Activated naive CD4-positive, alpha-beta T cell treated with anti-CD3 and anti-CD28 coated beads, Interleukin-2, amount 10 ng/mL, durations not matched to agents 7 days and 5 days (primary cell): ENCODE results near the gene RGS21.

ENCODE experiments used
- CTCF ChIA-PET: fragments of 350-600 bp; sonication (Branson Sonifier 250); formaldehyde crosslinking; loops from one replicate; lab custom pipeline; 2021; ENCODE audit warnings: antibody characterized with exemption; lab: Charles Lee
- DNase-seq: peaks from one replicate; pipeline ENCODE4 v3.0.0-alpha.2; 2020
- H3K27ac Mint-ChIP-seq: one replicate; pipeline ENCODE4 v1.8.0; 2021; ENCODE audit warnings: mild to moderate bottlenecking, moderate library complexity, mixed read lengths
- H3K27me3 Mint-ChIP-seq: one replicate; pipeline ENCODE4 v1.8.0; 2021; ENCODE audit warnings: mild to moderate bottlenecking, mixed read lengths
- H3K36me3 Mint-ChIP-seq: one replicate; pipeline ENCODE4 v1.8.0; 2021; ENCODE audit warnings: mixed read lengths
- H3K4me1 Mint-ChIP-seq: one replicate; pipeline ENCODE4 v1.8.0; 2021; ENCODE audit warnings: mixed read lengths
- H3K4me3 Mint-ChIP-seq: one replicate; pipeline ENCODE4 v1.8.0; 2021; ENCODE audit warnings: mild to moderate bottlenecking, moderate library complexity, mixed read lengths
- H3K9me3 Mint-ChIP-seq: one replicate; pipeline ENCODE4 v1.8.0; 2021; ENCODE audit warnings: mixed read lengths

The RGS21 gene

GRCh38 chr1:192351550-192351949 lies 34.8 kb downstream of the RGS21 start:
- H3K36me3 Mint-ChIP-seq, result no peaks in the 10 kb centered on the region
- CTCF ChIA-PET, result no interaction called here
- no peaks in the 10 kb centered on the region for H3K4me1 Mint-ChIP-seq
- no peak overlapping the region for H3K27ac Mint-ChIP-seq
- no peaks in the 10 kb centered on the region for H3K9me3 Mint-ChIP-seq
- no peaks in the 10 kb centered on the region for H3K27me3 Mint-ChIP-seq
- DNase-seq, result no peak
- no peak overlapping the region for H3K4me3 Mint-ChIP-seq

DNA sequence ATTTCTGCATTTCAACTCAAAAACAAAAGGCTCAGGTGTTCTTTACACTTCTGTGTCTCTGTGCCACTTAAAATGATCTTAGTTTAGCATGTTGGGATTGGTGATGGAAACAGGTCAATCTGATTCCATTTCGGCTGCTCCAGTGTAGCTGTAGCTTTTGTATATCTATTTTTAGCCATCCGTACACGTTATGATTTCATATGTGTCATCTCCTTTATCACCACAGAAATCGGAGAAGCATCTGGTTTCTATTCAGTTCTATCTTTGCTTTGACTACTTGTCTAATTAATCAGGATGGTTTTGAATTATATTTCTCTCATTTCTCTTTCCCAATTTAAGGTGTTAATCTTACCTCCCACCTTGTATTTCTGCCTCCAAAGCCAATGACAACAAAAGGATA lies 41.1 kb downstream of the RGS21 start:
- no peak overlapping the region for H3K4me3 Mint-ChIP-seq
- H3K9me3 Mint-ChIP-seq, result no peaks in the 10 kb centered on the region
- no peak overlapping the region for H3K27ac Mint-ChIP-seq

DNA sequence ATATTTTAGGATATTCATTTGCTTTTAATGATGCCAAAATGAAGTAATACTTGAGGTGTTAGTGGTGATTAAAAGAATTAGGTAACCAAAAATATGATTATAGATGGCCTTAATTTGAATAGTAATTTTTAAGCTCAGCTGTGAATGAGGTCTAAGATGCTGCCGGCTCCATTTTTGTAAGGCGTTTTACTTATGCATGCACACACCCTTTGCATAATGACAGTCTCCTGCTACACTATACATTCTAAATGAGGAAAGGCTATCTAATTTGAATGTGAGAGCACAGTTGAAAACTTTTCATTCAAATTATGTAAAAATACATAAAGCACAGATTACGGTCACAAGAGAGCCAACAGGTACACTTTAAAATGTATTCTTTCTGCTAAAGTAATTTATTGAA lies 41.6 kb downstream of the RGS21 start:
- no peak for DNase-seq
- H3K36me3 Mint-ChIP-seq, result no peaks in the 10 kb centered on the region
- H3K9me3 Mint-ChIP-seq, result no peaks in the 10 kb centered on the region
- no peaks in the 10 kb centered on the region for H3K4me1 Mint-ChIP-seq
- no peaks in the 10 kb centered on the region for H3K27me3 Mint-ChIP-seq
- H3K4me3 Mint-ChIP-seq, result no peak overlapping the region
- CTCF ChIA-PET, result no interaction called here
- H3K27ac Mint-ChIP-seq, result no peak overlapping the region

More for the DNA sequence above, 41.1 kb downstream of the RGS21 start:
- DNase-seq, result no peak
- no peaks in the 10 kb centered on the region for H3K27me3 Mint-ChIP-seq
- no peaks in the 10 kb centered on the region for H3K36me3 Mint-ChIP-seq
- CTCF ChIA-PET, result no interaction called here
- no peaks in the 10 kb centered on the region for H3K4me1 Mint-ChIP-seq

- CTCF ChIA-PET, result no interaction called here
- Mint-ChIP-seq H3K27ac (no peak overlapping the region), H3K9me3 (no peaks in the 10 kb centered on the region), H3K27me3 (no peaks in the 10 kb centered on the region), H3K4me3 (no peak overlapping the region), H3K4me1 (no peaks in the 10 kb centered on the region), H3K36me3 (no peaks in the 10 kb centered on the region)
- DNase-seq, result no peak
Observed at GRCh38 chr1:192358822-192359221, 42.0 kb downstream of the RGS21 start.

DNA sequence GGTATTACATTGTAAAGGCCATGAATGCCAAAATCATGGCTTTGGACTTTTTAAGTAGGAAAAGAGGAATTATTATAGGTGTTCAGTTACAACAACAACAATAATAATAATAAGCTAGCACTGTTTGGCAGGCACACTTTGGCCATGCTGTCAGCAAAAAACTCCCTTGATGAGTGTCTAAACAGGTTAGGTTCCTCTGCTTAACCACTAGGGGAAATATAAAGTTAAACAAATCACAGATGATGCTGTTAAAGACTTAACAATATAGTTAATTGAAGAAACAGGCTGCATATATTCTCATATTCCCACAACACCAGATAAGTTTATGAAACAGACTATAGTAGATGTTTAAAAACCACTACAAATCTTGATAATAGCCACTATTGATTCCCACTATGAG lies 46.4 kb downstream of the RGS21 start:
- Mint-ChIP-seq H3K27me3 (no peaks in the 10 kb centered on the region), H3K9me3 (no peaks in the 10 kb centered on the region), H3K36me3 (no peaks in the 10 kb centered on the region), H3K4me3 (no peak overlapping the region), H3K4me1 (no peaks in the 10 kb centered on the region), H3K27ac (no peak overlapping the region)
- CTCF ChIA-PET, result no interaction called here
- DNase-seq, result no peak

DNA sequence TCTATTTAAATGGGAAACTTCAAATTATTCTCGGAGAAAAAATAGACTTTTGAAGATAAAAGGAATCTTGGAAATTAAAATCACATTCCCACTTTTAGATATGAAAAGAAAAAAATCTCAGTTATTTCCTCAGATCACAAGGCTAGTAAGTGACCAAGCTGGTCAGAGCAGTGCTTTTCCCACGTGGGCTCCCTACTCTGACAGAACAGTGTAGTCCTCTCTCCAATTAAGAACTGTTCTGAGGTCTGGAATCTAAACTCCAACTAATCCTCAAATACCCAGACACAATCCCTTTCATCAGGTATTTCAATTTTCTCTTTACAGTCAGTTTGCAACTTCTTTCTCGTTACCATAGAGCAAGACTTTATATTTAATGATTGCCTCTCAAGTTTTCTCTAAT lies 50.6 kb downstream of the RGS21 start:
- CTCF ChIA-PET, result no interaction called here
- no peaks in the 10 kb centered on the region for H3K27me3 Mint-ChIP-seq

GRCh38 chr1:192375306-192375705 lies 58.5 kb downstream of the RGS21 start:
- H3K27me3 Mint-ChIP-seq, result no peaks in the 10 kb centered on the region
- no peaks in the 10 kb centered on the region for H3K9me3 Mint-ChIP-seq
- CTCF ChIA-PET, result no interaction called here
- no peak for DNase-seq
- no peak overlapping the region for H3K27ac Mint-ChIP-seq
- H3K4me1 Mint-ChIP-seq, result no peaks in the 10 kb centered on the region
- no peak overlapping the region for H3K4me3 Mint-ChIP-seq
- H3K36me3 Mint-ChIP-seq, result no peaks in the 10 kb centered on the region

More for the DNA sequence above, 50.6 kb downstream of the RGS21 start:
- Mint-ChIP-seq H3K4me3 (no peak overlapping the region), H3K9me3 (no peaks in the 10 kb centered on the region), H3K36me3 (no peaks in the 10 kb centered on the region), H3K27ac (no peak overlapping the region), H3K4me1 (no peaks in the 10 kb centered on the region)
- no peak for DNase-seq

DNA sequence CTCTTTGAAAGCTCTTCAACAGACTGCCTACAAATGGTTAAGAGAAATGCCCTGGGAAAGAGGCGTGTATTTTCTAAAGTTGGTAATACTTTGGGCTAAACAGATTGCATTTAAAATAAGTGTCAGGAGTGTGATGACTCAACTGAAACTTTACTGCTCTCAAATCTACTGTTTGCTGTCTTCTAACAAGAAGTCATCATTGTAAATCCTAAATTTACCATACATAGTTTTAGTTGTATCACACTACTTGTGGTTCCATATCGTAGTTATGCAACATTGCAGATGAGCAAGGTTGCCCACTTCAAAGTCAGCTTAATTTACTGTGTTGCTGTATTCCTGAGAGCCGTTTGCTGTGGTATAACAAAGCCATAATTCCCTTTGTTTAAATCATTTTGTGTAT lies 59.6 kb downstream of the RGS21 start:
- no peaks in the 10 kb centered on the region for H3K4me1 Mint-ChIP-seq
- no peaks in the 10 kb centered on the region for H3K27me3 Mint-ChIP-seq
- no peak overlapping the region for H3K4me3 Mint-ChIP-seq
- no peak overlapping the region for H3K27ac Mint-ChIP-seq
- CTCF ChIA-PET, result no interaction called here
- DNase-seq, result no peak
- H3K36me3 Mint-ChIP-seq, result no peaks in the 10 kb centered on the region
- no peaks in the 10 kb centered on the region for H3K9me3 Mint-ChIP-seq

DNA sequence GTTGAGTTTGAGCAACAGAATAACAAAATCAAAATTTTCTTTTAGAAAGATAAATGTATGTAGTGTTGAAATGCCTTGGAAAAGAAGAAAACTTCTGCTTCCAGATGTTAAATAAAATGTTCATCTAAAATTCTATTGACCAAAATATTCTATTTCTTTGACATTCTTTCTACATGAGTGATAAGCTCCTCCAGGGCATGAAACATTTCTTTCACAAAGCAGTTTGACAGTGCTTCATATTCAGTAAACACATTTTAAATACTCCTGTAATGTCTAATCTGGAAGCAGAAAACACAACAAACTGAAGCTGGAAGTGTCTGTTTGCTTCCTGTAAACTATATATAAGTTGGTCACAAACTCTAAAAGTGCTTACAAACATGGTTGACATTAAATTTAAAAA lies 61.5 kb downstream of the RGS21 start:
- no peak overlapping the region for H3K4me3 Mint-ChIP-seq
- no peak overlapping the region for H3K27ac Mint-ChIP-seq
- CTCF ChIA-PET, result interaction anchor here (0.6 kb wide), 1 partner anchor 55 kb away, joined by 3 read pairs; no protein-coding TSS in a partner anchor

DNA sequence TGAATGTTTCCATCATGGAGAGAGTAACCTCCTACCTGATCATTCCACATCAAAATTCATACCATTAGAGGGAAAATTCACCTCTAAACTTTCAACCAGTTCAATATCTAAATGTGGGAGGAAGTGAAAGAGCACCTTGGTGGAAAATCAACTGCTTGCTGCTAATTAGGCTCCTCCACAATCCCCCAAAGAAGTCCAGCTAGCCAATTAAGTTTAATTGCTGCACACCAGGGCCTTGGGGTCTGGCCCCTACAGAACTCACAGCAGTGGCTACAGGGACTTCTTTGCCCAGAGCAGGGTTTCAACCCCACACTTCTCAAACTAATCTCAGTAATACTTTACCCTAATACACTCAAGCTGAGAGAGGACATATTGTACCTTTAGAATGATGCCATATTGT lies 62.1 kb downstream of the RGS21 start:
- no peaks in the 10 kb centered on the region for H3K27me3 Mint-ChIP-seq
- H3K36me3 Mint-ChIP-seq, result no peaks in the 10 kb centered on the region
- no peak overlapping the region for H3K27ac Mint-ChIP-seq
- H3K4me1 Mint-ChIP-seq, result no peaks in the 10 kb centered on the region
- H3K9me3 Mint-ChIP-seq, result no peaks in the 10 kb centered on the region
- no peak for DNase-seq
- H3K4me3 Mint-ChIP-seq, result no peak overlapping the region
- CTCF ChIA-PET, result no interaction called here

More for the DNA sequence above, 61.5 kb downstream of the RGS21 start:
- Mint-ChIP-seq H3K4me1 (no peaks in the 10 kb centered on the region), H3K27me3 (no peaks in the 10 kb centered on the region), H3K9me3 (no peaks in the 10 kb centered on the region), H3K36me3 (no peaks in the 10 kb centered on the region)
- DNase-seq, result no peak

DNA sequence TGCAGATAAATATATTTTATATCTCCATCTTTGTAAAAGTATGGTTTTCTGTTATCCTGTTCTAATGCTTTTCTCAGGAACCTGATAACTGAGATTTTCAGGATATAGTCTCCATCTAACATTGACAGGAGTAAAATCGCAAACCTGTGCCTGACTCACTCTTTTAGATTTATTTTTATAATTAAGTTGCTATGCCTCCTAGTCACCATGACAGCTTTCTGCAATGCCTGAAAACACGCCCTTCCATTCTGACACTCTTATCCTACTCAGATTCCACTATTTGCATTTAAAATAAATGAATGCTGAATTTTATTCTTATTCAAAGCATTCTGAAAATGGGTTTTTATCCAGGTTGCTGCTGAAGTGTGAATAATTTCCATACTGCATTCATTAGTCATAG lies 62.8 kb downstream of the RGS21 start:
- no peak for DNase-seq
- no peaks in the 10 kb centered on the region for H3K36me3 Mint-ChIP-seq
- CTCF ChIA-PET, result no interaction called here
- no peaks in the 10 kb centered on the region for H3K4me1 Mint-ChIP-seq
- no peaks in the 10 kb centered on the region for H3K27me3 Mint-ChIP-seq
- H3K9me3 Mint-ChIP-seq, result no peaks in the 10 kb centered on the region
- no peak overlapping the region for H3K4me3 Mint-ChIP-seq
- H3K27ac Mint-ChIP-seq, result no peak overlapping the region

DNA sequence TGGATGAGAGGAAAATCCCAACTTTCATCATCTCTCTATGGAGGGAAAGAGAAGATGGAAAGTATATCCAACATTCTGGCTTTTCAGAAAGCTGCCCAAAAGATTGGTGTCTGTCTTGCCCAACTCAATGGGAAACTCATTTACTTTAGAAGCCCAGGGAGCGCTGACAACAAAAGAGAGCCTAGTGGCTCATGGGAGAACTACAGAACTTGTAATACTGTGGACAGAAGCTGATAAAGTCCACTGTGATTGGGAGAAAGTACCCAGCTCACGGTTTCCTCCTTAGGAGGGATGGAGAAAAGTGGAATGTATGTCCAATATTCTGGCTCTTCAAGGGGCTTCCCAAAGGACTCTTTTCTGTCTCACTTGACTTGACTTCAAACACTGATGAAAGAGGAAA lies 66.0 kb downstream of the RGS21 start:
- no peaks in the 10 kb centered on the region for H3K4me1 Mint-ChIP-seq
- H3K4me3 Mint-ChIP-seq, result no peak overlapping the region
- no peaks in the 10 kb centered on the region for H3K9me3 Mint-ChIP-seq
- no peaks in the 10 kb centered on the region for H3K36me3 Mint-ChIP-seq
- no peak overlapping the region for H3K27ac Mint-ChIP-seq
- no peaks in the 10 kb centered on the region for H3K27me3 Mint-ChIP-seq
- no peak for DNase-seq
- CTCF ChIA-PET, result no interaction called here

- no peak overlapping the region for H3K4me3 Mint-ChIP-seq
- no peaks in the 10 kb centered on the region for H3K4me1 Mint-ChIP-seq
- H3K27ac Mint-ChIP-seq, result no peak overlapping the region
- DNase-seq, result no peak
- H3K36me3 Mint-ChIP-seq, result no peaks in the 10 kb centered on the region
- H3K27me3 Mint-ChIP-seq, result no peaks in the 10 kb centered on the region
- CTCF ChIA-PET, result no interaction called here
- H3K9me3 Mint-ChIP-seq, result no peaks in the 10 kb centered on the region
Observed at GRCh38 chr1:192386051-192386650, 69.4 kb downstream of the RGS21 start.

GRCh38 chr1:192395211-192395610 lies 78.4 kb downstream of the RGS21 start:
- DNase-seq, result no peak
- Mint-ChIP-seq H3K4me3 (no peak overlapping the region), H3K4me1 (no peaks in the 10 kb centered on the region), H3K27me3 (no peaks in the 10 kb centered on the region), H3K9me3 (no peaks in the 10 kb centered on the region), H3K36me3 (no peaks in the 10 kb centered on the region), H3K27ac (no peak overlapping the region)
- CTCF ChIA-PET, result no interaction called here

DNA sequence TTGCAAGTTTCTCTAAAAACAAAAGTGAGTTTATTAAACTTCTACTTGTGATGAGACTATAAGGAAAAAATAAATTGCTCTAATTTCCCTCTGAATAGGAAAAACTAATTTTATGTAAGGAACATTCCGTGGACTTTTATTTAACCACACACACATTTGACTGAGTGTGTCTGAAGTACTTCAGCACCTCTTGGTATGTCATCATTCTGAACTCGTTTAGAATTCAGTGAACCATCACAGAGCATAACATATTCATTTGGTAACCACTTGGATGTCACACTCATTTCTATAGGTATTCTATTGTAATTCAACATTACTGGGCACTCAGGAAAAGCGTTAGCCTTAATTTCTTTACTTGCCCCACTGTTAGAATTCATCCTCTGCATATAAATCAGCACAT lies 79.1 kb downstream of the RGS21 start:
- no peak overlapping the region for H3K4me3 Mint-ChIP-seq
- no peak overlapping the region for H3K27ac Mint-ChIP-seq
- H3K9me3 Mint-ChIP-seq, result no peaks in the 10 kb centered on the region
- H3K27me3 Mint-ChIP-seq, result no peaks in the 10 kb centered on the region
- DNase-seq, result no peak
- H3K36me3 Mint-ChIP-seq, result no peaks in the 10 kb centered on the region
- CTCF ChIA-PET, result no interaction called here
- no peaks in the 10 kb centered on the region for H3K4me1 Mint-ChIP-seq

DNA sequence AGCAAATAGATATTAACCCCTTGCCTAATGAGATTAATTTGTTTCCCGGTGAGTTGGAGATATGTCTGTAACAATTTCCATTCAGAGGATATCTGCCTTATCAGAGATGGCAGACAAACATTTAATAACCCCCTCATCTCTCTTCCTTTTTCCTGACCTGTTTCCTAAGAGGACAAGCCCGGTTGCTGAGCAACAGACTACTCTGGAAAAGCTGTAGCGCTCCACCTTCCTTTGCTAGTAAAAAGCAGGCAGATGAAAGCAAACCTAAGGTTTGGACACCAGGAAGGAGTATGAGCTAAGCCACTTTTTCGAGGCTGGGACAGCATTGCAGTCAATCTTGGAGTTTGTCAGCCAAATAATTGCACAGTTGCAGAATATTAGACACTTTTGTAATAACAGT lies 82.4 kb downstream of the RGS21 start:
- H3K9me3 Mint-ChIP-seq, result no peaks in the 10 kb centered on the region
- no peaks in the 10 kb centered on the region for H3K27me3 Mint-ChIP-seq
- no peak for DNase-seq
- H3K4me1 Mint-ChIP-seq, result no peaks in the 10 kb centered on the region
- no peak overlapping the region for H3K27ac Mint-ChIP-seq
- H3K36me3 Mint-ChIP-seq, result no peaks in the 10 kb centered on the region
- no peak overlapping the region for H3K4me3 Mint-ChIP-seq
- CTCF ChIA-PET, result no interaction called here
